Measurements from ENCODE around the gene STARD3.

DNA sequence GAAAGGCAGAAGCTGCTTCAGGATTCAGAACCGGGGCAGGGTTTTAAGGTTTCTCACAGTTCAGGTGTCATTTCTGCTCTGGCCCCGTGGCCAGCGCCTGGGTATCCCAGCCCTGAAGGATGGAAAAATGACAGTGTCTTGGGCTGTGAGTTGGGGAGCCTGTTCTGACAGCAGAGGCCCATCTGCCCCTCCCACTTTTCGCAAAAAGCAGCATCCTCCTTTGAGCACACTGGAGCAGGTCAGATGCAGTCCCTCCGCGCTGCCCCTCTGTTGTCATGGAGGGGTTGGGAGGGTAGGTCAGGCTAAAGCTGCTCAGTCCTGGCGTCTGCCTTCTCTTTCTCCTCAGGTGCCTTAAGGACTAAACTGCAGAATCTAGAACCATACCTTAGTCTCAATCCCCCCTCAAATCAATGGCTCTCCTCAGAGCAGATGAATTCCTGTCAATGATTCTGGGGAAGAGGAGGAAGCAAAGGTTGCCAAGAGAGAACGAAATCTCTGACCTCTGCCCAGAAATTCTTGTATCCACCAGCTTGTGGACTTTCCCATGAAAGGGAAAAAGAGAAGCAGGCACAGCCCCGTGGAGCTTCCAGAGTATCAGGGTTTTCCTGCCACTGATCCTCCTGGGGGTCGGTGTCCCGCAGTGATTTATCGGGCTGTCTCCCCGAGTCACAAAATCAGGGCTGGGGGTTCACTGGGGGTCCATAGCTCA is 36.5 kb upstream of the STARD3 start:
- TF ChIP-seq, protein P1, sequence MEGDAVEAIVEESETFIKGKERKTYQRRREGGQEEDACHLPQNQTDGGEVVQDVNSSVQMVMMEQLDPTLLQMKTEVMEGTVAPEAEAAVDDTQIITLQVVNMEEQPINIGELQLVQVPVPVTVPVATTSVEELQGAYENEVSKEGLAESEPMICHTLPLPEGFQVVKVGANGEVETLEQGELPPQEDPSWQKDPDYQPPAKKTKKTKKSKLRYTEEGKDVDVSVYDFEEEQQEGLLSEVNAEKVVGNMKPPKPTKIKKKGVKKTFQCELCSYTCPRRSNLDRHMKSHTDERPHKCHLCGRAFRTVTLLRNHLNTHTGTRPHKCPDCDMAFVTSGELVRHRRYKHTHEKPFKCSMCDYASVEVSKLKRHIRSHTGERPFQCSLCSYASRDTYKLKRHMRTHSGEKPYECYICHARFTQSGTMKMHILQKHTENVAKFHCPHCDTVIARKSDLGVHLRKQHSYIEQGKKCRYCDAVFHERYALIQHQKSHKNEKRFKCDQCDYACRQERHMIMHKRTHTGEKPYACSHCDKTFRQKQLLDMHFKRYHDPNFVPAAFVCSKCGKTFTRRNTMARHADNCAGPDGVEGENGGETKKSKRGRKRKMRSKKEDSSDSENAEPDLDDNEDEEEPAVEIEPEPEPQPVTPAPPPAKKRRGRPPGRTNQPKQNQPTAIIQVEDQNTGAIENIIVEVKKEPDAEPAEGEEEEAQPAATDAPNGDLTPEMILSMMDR (conservative IDR thresholded peaks at IDR 0.05 in 1 of 2, IDR thresholded peaks at IDR 0.05 in 1 of 2; ENCODE audit: extremely low read depth in 1 of 2, insufficient read depth in 1 of 2, low read depth in 1 of 2, low read length in 2 of 2), result no peak
- TF ChIP-seq EZH2 (IDR thresholded peaks at IDR 0.05; ENCODE audit: borderline replicate concordance, low read length), result no peak

Measured in mammary epithelial cell (primary cell).